ENCODE results near the gene AGPAT3. TPM values are rescaled to one million over a fixed set of nuclear protein-coding genes. Genes with fewer than 3 reads are reported as not detected.
"Not testable (repeated sequence)": the region's sequence is repeated elsewhere in the genome, so short reads cannot be mapped to it uniquely, and the experiment has no call there.

AGPAT3 gene
- total and polyA plus RNA-seq, 3 donors from 2014 or later: 64.5 to 77.5 (median 69.8) TPM

DNA sequence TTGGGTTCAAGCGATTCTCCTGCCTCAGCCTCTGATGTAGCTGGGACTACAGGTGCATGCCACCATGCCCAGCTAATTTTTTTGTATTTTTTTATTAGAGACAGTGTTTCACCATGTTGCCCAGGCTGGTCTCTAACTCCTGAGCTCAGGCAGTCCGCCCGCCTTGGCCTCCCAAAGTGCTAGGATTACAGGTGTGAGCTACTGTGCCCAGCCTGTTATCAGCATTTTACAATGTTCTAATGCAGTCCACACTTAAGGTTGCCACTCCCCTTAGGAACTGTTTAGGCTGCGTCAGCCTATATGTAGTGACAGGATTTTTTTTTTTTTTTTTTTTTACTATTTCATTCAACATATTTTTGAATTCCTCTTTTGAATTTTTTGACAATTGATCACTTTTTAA is 30.2 kb downstream of the AGPAT3 start:
- intact Hi-C loops (cut with DNase I; ENCODE audit: low total_unique reads): no loop called here
- H3K9me3 ChIP-seq: no peaks in the 10 kb centered on the region
- TF ChIP-seq POLR2A (IDR thresholded peaks at IDR 0.05): no peak
- TF ChIP-seq, protein P1, sequence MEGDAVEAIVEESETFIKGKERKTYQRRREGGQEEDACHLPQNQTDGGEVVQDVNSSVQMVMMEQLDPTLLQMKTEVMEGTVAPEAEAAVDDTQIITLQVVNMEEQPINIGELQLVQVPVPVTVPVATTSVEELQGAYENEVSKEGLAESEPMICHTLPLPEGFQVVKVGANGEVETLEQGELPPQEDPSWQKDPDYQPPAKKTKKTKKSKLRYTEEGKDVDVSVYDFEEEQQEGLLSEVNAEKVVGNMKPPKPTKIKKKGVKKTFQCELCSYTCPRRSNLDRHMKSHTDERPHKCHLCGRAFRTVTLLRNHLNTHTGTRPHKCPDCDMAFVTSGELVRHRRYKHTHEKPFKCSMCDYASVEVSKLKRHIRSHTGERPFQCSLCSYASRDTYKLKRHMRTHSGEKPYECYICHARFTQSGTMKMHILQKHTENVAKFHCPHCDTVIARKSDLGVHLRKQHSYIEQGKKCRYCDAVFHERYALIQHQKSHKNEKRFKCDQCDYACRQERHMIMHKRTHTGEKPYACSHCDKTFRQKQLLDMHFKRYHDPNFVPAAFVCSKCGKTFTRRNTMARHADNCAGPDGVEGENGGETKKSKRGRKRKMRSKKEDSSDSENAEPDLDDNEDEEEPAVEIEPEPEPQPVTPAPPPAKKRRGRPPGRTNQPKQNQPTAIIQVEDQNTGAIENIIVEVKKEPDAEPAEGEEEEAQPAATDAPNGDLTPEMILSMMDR (IDR thresholded peaks at IDR 0.05): no peak
- no peaks in the 10 kb centered on the region for H3K36me3 ChIP-seq (ENCODE audit: low read depth, missing control alignments)
- no peak overlapping the region for H3K4me3 ChIP-seq
- no peaks in the 10 kb centered on the region for H3K4me1 ChIP-seq
- no peaks in the 10 kb centered on the region for H3K27me3 ChIP-seq
- WGBS, 2 donors: 92 to 95% methylated on average over 4 of the region's 4 CpGs
- no peak for DNase-seq
- H3K27ac ChIP-seq: no peak overlapping the region

DNA sequence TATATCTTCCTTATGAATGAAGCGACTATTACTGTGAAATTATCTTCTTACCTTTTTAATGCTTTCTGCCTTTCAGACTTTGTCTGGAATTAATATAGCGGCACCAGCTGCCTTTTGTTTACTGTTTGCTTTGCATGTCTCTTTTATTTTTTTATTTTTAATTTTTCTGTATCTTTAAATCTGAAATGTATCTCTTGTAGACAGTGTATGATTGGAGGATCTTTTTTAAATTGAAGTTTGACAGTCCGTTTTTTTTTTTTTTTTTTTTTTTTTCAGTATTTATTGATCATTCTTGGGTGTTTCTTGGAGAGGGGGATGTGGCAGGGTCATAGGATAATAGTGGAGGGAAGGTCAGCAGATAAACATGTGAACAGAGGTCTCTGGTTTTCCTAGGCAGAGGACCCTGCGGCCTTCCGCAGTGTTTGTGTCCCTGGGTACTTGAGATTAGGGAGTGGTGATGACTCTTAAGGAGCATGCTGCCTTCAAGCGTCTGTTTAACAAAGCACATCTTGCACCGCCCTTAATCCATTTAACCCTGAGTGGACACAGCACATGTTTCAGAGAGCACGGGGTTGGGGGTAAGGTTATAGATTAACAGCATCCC is 31.8 kb downstream of the AGPAT3 start:
- H3K27ac ChIP-seq; intact Hi-C loops (cut with DNase I; ENCODE audit: low total_unique reads); H3K4me1 ChIP-seq; H3K27me3 ChIP-seq; H3K4me3 ChIP-seq; H3K36me3 ChIP-seq (ENCODE audit: low read depth, missing control alignments); DNase-seq; H3K9me3 ChIP-seq: not testable (repeated sequence)
- WGBS, 2 donors: 70 to 77% methylated on average over 6 of the region's 8 CpGs

DNA sequence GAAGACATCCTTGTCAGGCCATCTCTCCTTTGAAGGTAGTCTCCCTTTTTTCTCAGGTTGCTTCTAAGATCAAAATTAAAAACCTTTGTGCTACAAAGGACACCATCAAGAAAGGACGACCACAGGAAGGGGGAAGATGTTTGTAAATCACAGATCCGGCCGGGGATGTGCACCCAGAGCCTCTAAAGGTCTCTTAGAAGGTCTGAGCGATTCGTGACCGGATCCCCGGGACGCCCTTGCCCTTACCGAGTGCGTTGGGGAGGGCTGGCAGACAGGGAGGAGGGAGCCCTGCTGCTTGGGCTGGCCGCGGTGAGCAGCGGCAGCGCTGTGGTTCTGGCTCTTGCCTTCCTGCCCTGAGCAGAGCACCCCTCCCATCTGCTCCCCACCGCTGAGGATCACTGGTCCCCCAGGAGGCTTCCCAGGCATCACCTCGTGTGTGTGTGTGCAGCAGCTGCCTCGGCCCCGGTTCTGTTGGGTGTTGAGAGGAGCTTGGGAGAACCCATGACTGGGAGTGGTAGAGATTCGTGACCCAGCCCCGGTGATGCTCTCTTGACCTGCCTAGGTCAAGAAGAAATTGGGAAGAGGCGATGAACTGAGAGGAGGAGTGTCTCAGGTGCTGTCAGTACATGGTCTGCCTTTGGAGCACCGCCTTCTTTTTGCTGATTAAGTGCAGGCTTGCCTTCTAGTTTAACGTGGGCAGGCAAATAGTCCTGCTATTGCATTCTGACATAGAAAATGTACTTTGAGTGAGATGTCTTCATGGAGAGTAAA is 34.5 kb downstream of the AGPAT3 start:
- intact Hi-C loops (cut with DNase I; ENCODE audit: low total_unique reads): no loop called here
- no peaks in the 10 kb centered on the region for H3K9me3 ChIP-seq

DNA sequence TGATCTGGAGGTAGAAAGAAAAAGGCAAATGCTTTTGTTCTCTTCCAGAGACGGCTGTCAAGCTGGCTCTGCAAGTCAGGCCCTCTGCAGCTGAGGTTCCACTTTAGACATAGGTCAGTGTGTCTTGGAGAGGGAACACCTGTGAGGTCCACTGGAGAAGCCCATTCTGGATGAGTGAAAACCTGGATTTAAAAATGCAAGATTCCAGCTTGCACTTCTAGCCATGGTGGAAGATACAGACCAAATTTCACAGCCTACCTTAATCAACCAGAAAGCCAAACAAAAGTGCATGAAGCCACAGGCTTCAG is 35.0 kb downstream of the AGPAT3 start:
- no peak overlapping the region for H3K27ac ChIP-seq
- no peaks in the 10 kb centered on the region for H3K9me3 ChIP-seq
- H3K27me3 ChIP-seq: no peaks in the 10 kb centered on the region
- DNase-seq: no peak
- intact Hi-C loops (cut with DNase I; ENCODE audit: low total_unique reads): no loop called here
- no peaks in the 10 kb centered on the region for H3K36me3 ChIP-seq (ENCODE audit: low read depth, missing control alignments)
- 96 to 100% methylated on average over 1 of the region's 1 CpG for WGBS, 2 donors
- TF ChIP-seq, protein P1 (IDR thresholded peaks at IDR 0.05): no peak
- peaks cover 10% of the 10 kb centered on the region for H3K4me1 ChIP-seq
- H3K4me3 ChIP-seq: no peak overlapping the region

More for the DNA sequence above, 34.5 kb downstream of the AGPAT3 start:
- H3K4me1 ChIP-seq: peaks cover 9% of the 10 kb centered on the region
- H3K27ac ChIP-seq: no peak overlapping the region
- DNase-seq: no peak
- TF ChIP-seq, protein P1 (IDR thresholded peaks at IDR 0.05): no peak
- TF ChIP-seq POLR2A (IDR thresholded peaks at IDR 0.05): no peak
- H3K4me3 ChIP-seq: no peak overlapping the region
- H3K27me3 ChIP-seq: no peaks in the 10 kb centered on the region
- WGBS, 2 donors: 91 to 96% methylated on average over 13 to 23 of the region's 23 CpGs
- no peaks in the 10 kb centered on the region for H3K36me3 ChIP-seq (ENCODE audit: low read depth, missing control alignments)

DNA sequence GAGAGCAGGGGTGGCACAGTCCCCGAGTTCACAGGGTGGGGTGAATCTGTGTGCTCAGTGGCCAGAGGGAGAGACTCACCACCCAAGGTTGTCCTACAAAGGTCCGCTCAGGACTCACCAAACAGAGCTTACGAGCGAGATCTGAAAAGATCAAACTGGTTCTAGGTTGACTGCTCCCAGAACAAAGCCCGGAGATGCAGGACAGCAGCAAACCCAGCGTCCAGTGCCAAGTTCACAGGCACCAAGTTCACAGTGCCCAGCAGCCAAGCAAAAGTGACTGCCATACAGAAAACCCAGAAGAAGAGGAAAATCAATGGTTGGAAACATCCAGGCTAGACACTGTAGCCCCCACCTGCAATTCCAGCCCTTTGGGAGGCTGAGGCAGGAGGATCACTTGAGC is 35.7 kb downstream of the AGPAT3 start:
- 92 to 96% methylated on average over 2 to 6 of the region's 6 CpGs for WGBS, 2 donors
- H3K4me3 ChIP-seq: no peak overlapping the region
- intact Hi-C loops (cut with DNase I; ENCODE audit: low total_unique reads): no loop called here
- peaks cover 14% of the 10 kb centered on the region for H3K4me1 ChIP-seq
- TF ChIP-seq, protein P1 (IDR thresholded peaks at IDR 0.05): no peak
- no peak for TF ChIP-seq POLR2A (IDR thresholded peaks at IDR 0.05)
- H3K27me3 ChIP-seq: no peaks in the 10 kb centered on the region
- DNase-seq: no peak
- no peaks in the 10 kb centered on the region for H3K9me3 ChIP-seq
- no peaks in the 10 kb centered on the region for H3K36me3 ChIP-seq (ENCODE audit: low read depth, missing control alignments)
- H3K27ac ChIP-seq: no peak overlapping the region

Data from testis (tissue), 3 donors.